Measurements from ENCODE around the gene LRRC26.
A peak's percentile ranks its signal among the peaks of the same experiment; 100 is the strongest.

Gene LRRC26

DNA sequence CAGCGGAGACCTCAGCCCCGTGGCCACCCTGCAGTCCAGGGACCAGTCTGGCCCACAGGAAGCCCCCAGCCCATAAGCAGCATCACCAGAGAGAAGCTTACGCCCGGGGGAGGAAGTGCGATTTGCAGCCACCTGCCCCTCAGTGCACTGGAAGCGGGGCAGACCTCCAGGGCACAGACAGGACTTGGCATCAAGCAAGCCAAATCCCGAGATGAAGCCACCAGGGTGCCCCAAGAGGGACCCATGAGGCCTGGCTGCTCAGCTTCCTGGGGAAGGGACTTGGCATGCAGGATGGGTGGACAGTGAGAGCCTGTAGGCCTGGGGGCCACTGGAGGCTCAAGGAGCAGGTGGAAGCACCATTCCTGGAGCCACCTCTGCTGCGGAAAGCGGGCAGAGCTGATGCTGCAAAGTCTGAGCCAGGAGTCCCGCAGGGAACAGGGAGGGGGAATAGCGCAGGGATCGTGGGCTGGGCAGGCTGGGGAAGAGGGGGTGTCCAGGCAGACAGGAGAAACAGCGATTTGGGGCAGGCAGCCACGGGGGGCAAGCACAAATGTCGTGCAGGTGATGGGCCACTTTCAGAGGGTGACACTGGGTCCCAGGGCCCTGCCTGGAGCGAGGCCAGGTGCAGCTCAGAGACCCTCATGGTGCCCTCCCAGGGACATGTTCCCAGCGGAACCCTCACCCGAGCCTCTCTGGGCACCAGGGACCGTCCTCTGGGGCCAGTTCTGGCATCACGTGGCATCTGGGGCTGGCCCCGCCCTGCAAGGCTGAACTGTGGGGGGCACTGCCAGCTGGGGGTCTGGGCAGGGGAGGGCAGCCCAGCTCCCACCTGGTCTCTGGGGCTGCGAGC is 3.2 kb downstream of the LRRC26 start:
- DNase-seq (ENCODE audit: low read depth), result no peak

DNA sequence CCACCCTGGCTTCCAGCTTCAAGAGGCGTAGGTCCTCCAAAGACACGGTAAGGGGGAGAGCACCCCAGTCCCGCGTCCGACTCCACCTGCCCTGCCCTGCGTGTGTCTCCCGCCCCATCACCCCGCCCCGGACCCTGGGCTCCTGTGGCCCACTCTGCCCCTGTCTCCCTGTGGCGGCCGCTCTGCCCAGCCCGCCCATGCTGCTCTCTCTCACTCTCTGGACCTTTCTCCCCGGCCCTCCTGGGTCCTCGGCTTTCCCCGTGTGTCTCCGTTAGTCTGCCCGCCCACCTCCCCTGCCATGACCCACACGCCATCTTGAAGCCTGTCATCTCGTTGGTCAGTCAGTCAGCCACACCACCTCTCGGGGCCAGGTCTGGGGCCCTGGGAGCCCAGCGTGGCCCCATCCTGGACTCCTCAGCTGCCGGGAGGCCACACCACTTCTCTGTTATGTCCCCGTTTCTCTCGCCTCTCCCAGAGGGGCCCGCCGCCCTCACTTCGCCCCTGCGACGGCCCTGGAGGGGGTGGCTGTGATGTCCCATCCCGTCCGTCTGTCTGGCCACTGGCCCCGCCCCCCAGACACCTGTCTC is 4.5 kb downstream of the LRRC26 start:
- DNase-seq (ENCODE audit: low read depth), result no peak

DNA sequence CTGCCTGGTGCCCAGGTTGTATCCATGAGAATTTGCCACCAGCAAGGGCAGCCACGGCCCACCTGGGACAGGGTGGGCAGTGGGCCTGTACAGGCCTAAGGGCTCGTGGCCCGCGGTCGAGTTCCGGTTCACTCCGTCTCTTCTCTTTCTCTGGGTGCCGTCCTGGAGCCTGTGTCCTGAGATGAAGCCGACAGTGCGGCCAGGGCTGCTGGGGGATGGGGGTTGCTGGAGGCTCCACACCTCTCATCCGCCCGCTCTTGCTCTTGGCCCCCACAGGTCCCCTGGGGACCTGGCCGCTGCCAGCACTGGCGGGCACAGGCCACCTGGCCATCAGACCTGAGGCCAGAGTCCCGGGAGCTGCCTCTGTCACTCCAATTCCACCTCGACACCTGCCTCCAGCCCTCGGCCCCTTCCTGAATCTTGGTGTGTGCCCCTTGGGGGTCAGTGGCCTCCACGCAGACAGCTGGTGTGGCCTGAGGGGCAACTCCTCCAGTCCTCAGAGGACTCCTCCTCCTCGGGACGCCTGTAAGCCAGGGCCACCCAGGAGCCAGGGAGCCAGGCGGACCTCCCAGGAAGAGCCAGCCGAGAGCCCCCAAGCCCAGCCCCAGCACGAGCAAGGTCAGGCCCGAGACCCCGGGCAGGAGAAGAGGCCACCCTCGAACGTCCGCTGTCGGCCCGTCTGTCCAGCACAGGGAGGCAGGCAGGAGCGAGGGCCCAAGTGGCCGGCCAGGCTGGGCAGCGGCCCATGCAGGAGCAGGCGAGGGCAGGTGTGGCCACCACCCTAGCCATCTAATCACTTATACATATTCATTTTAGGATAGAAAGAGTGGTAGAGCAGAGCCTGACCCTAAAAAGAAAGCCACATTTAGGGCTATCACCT is 5.2 kb downstream of the LRRC26 start:
- DNase-seq (ENCODE audit: low read depth), result no peak

DNA sequence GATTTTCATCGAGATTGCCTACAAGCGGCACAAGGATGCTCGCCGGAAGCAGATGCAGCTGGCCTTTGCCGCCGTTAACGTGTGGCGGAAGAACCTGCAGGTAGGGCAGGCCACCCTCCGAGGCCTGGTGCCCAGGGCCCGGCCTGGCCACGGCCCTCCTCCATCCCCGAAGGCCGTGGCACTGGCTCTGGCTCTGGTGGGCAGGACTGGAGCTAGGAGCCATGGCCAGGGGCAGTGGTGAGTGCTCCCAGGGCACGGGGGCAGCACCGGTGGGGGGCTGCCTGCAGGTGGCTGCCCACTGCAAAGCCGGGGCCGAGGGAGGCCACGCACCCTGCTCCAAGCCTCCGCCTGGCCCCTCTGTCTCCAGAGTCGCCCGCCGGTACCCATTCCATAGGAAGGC is 6.0 kb downstream of the LRRC26 start:
- DNase-seq (ENCODE audit: low read depth), result no peak

DNA sequence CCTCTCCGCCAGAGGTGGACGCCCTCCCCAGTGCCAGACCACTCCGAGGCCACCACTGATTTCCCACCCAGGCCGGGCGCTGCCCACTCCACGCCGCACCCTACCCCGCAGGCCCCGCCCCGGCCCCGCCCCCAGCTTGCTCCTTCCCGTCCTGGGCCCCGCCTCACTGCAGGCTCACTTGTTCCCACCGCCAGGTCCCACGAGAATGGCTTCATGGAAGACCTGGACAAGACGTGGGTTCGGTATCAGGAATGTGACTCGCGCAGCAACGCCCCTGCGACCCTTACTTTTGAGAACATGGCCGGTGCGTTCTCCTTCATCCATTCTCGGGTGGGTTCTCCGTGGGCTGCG is 6.5 kb downstream of the LRRC26 start:
- DNase-seq (ENCODE audit: low read depth), result no peak

DNA sequence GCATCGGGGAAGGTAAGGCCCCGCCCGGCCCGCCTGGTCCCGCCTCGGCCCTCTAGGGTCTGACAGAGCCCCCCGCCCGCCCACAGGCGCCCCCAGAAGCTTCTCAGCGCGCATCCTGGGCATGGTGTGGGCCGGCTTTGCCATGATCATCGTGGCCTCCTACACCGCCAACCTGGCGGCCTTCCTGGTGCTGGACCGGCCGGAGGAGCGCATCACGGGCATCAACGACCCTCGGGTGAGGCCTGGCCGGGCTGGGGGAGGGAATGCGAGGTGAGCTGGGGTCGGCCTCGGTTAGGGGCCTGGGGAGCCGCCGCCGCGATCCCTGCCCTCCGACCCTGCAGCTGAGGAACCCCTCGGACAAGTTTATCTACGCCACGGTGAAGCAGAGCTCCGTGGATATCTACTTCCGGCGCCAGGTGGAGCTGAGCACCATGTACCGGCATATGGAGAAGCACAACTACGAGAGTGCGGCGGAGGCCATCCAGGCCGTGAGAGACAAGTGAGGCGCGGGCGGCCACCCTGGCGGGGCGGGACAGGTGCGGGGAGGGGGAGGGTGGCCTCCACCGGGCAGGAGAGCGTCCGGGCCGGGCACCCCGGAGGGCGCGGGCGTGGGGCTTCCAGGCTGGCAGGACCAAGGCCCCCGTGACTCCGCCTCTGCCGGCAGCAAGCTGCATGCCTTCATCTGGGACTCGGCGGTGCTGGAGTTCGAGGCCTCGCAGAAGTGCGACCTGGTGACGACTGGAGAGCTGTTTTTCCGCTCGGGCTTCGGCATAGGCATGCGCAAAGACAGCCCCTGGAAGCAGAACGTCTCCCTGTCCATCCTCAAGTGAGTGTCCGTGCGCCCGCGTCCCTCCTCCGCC is 7.1 kb downstream of the LRRC26 start:
- DNase-seq (ENCODE audit: low read depth), result peak; percentile 49

DNA sequence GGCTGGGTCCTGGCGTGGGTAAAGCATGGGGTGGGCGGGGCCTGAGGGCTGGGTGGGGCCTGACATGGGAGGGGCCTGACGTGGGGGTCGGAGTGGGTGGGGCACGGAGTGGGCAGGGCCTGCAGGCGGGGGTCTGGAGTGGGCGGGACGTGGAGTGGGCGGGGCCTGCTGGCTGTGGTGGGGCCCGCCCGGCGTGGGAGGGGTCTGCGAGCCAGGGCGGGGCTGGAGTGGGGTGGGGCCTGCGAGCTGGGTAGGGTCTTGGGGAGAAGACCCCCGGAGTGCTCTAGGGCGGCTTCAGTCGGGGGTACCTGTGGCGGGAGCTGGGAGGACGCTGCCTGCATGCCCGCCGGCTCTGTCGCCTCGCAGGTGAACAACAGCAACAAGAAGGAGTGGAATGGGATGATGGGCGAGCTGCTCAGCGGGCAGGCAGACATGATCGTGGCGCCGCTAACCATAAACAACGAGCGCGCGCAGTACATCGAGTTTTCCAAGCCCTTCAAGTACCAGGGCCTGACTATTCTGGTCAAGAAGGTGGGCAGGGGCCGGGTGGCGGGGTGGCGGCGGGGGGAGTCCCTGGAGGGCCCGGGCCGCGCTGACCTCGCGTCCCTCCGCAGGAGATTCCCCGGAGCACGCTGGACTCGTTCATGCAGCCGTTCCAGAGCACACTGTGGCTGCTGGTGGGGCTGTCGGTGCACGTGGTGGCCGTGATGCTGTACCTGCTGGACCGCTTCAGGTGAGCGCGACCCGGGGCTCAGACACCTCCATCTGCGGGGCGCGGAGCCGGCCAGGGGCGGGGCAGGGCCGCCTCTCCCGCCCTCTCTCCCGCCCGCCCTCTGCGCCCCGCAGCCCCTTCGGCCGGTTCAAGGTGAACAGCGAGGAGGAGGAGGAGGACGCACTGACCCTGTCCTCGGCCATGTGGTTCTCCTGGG is 8.0 kb downstream of the LRRC26 start:
- DNase-seq (ENCODE audit: low read depth), result no peak

DNA sequence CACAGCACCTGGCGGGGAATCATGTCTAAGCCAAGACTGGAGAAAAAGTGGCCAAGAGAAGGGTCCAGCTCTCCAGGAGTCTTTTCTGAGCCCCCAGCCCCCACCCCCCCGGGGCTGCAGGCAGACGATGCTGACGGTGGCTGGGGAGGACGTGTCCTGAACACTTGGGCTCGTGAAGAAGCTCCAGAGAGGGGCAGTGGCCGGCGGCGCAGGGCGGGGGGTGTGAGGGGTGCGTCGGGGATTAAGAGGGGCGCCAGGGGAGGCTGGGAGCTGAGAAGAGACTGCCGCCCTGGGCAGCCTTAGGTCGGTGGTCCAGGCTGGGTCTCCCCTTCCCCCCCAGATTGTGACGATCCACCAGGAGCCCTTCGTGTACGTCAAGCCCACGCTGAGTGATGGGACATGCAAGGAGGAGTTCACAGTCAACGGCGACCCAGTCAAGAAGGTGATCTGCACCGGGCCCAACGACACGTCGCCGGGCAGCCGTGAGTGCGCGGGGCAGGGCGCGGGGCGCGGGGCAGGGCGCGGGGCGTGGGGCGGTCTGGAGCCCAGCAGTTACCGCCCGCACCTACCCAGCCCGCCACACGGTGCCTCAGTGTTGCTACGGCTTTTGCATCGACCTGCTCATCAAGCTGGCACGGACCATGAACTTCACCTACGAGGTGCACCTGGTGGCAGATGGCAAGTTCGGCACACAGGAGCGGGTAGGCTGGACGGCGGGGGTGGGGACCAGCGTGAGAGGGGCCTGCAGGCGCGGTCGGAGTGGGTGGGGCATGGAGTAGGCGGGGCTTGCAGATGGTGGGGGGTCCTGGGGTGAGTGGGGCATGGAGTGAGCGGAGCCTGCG is 8.9 kb downstream of the LRRC26 start:
- no peak for DNase-seq (ENCODE audit: low read depth)

DNA sequence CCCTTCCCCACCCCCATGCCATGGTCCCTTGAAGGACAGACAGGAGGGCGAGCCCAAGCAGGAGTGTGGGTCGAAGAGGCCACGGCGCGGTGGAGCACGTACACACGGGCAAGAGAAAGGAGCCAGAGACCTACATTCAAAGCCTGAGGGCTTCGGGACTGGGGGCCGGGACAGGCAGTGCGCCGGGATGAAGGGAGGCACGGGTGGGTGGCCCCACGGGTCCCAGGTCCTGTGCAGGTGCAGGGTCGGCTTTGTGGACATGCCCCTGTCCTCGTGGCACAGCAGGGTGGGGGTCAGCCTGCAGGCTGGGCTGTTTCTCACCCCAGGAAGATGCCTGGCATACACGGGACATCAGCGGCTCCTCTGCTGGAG is 9.8 kb downstream of the LRRC26 start:
- no peak for DNase-seq (ENCODE audit: low read depth)

DNA sequence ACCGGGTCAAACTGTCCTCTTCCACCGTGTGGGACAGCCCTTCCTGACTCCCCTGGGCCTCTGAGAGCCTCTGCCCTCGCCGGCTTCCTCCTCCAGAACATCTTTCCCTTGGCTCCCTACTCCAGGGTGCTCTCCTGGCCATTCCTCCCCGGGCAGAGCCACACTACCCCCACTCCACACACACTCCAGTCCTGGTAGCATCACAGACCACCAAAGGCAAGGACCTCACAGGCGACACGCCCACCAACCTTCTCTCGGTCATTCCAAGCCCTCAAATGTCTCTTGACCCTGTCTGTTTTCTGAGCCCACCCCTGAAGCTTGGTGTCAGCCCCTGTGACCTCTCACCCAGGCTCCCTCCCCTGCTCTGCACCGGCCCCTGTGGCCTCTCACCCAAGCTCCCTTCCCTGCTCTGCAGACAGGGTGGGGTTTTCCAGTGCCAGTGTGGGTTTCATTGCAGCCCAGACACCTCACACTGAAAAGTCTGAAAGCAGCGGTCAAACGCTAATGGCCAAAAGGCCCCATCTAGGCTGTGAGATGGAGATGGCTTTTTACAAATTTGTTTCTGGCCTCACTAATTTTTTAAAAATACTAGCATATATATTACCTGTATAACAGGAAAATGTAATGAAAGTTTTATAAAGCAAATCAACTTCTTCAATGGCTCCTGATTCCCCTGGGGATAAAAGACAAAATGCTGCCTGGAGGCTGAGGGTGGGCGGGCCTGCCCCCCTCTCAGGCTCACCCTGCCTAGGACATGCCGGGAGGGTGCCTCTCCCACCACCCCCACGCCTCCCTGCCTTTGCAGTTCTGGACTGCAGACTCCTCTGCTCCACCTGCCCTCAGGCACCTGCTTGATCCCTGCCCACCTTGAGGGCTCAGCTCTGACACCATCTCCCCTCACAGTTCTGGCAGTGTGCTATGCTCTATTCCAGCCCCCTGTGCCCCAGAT is 10.5 kb downstream of the LRRC26 start:
- DNase-seq (ENCODE audit: low read depth), result no peak

DNA sequence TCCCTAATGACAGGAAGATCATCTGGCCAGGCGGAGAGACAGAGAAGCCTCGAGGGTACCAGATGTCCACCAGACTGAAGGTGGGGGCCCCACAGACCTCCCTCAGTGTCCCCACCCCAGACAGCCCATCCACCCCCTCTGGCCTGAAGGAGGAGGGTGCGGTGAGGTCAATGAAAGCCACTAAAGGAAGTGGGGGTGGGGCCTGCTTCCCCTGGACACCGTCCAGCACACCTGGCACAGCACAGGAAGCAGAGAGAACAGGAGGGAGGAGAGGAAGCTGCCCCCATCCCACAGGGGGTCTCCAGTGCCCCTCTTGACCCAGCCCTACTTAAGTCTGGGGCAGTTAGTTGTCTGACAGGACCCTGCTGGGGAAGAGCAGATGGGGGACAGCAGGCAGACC is 11.2 kb downstream of the LRRC26 start:
- DNase-seq (ENCODE audit: low read depth), result no peak

DNA sequence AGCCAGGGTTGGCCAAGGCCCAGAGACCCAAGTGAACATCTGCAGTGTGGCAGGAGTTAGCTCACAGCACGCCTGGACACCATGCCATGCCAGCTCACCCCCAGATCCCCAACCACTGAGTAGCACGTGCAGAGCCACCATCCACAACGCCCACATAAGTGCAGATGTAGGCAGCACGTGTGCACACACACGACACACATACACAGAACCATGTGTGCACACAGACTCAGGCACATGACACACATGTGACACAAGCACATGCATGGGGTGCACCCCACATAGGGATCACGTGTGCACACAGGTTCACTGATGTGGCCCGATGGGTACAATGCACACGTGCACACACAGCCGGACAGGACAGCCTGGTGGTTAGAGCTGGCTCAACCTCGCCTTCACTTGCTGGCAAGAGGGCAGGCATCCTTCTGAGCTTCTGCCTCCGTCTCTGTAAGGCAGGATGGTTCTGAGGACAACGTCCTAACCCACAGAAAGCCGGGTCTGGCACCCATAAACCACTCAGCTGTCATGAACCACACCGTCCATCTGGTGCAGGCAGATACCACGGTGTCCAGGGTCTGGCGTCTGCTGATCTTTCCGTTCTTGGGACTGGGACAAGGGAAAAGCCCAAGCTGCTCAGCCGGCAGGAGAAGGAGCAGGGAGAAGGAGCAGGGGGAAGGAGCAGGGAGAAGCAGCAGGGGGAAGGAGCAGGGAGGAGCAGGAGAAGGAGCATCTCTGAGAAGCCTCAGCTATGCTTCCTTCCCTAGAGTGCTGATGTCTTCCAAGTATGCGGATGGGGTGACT is 12.0 kb downstream of the LRRC26 start:
- no peak for DNase-seq (ENCODE audit: low read depth)

DNA sequence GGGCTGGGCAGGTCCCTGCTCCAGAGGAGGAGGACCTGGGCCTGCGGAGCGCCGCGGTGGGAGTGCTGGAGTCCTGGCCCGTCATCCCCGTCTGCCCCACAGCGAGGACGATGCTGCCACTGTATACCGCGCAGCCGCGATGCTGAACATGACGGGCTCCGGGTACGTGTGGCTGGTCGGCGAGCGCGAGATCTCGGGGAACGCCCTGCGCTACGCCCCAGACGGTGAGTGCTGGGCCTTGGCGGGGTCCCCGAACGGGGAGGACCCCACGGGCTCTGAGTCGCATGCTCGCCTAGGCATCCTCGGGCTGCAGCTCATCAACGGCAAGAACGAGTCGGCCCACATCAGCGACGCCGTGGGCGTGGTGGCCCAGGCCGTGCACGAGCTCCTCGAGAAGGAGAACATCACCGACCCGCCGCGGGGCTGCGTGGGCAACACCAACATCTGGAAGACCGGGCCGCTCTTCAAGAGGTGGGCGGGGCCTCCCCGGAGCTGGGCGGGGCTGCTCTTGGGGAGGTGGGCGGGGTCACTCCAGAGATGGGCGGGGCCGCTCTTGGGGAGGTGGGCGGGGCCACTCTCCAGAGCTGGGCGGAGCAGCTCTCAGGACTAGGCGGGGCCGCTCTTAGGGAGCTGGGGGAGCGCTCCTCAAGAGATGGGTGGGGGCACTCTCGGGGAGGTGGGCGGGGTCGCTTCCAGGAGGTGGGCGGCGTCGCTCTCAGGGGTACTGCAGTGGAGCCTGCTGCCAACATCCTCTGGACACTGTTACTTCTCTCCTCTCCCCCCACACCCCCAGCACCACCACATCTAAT is 13.1 kb downstream of the LRRC26 start:
- peak; percentile 48 for DNase-seq (ENCODE audit: low read depth)

DNA sequence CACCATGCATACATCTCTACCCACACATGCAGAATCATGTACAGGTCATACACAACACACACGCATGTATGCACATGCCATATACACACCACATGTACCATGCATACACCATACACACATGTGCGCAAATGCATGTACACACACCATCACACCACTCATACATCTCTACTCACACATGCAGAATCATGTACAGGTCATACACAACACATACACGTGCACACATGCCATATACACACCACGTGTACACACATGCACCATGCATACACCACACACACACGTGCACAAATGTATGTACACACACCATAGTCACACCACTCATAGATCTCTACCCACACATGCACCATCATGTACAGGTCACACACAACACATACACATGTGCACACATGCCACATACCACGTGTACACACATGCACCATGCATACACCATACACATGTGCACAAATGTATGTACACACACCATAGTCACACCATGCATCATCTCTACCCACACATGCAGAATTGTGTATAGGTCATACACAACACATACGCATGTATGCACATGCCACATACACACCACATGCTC is 16.9 kb downstream of the LRRC26 start:
- no peak for DNase-seq (ENCODE audit: low read depth)

DNA sequence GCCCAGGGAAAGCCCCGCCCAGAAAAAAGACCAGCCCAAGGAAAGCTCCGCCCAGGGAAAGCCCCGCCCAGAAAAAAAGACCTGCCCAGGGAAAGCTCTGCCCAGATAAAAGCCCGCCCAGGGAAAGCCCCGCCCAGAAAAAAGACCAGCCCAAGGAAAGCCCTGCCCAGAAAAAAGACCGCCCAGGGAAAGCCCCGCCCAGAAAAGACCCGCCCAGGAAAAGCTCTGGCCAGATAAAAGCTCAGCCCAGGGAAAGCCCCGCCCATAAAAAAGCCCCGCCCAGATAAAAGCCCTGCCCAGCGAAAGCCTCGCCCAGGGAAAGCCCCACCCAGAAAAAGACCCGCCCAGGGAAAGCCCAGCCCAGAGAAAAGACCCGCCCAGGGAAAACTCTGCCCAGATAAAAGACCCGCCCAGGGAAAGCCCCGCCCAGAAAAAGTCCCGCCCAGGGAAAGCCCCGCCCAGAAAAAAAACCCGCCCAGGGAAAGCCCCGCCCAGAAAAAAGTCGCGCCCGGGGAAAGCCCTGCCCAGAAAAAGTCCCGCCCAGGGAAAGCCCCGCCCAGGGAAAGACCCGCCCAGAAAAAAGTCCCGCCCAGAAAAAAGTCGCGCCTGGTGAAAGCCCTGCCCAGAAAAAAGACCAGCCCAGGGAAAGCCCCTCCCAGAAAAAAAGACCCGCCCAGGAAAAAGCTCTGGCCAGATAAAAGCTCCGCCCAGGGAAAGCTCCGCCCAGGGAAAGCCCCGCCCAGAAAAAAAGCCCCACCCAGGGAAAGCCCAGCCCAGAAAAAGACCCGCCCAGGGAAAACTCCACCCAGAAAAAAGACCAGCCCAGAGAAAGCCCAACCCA is 19.0 kb downstream of the LRRC26 start:
- DNase-seq (ENCODE audit: low read depth), result peak; percentile 59
